Activated CD8-positive, alpha-beta memory T cell treated with anti-CD3 and anti-CD28 coated beads, Interleukin-2, amount 50 U/mL, for 1 hour (primary cell): ENCODE data around the gene AUH.

Source experiments
- DNase-seq: peaks from one replicate; pipeline ENCODE4 v3.0.0-alpha.2; 2020; ENCODE audit errors: extremely low read depth

AUH gene

GRCh38 chr9:91295357-91295756 is 66.4 kb downstream of the AUH start:
- no peak for DNase-seq

DNA sequence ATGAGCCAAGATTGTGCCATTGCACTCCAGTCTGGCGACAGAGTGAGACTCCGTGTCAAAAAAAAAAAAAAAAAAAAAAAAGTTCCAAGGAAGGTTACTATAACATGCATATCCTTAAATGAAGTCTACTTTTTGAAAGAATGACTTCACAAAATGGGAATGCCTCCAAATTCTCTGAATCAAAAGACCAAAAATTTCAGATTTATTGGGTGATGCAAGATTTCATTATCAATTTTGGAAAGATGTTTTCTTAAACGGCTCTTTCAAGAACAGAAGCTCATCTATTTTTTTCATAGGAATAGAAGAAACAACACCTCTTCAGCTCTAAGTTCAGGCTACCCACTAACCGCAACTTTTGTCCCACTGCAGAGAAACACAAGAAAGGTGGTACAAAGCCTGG is 69.9 kb downstream of the AUH start:
- no peak for DNase-seq

DNA sequence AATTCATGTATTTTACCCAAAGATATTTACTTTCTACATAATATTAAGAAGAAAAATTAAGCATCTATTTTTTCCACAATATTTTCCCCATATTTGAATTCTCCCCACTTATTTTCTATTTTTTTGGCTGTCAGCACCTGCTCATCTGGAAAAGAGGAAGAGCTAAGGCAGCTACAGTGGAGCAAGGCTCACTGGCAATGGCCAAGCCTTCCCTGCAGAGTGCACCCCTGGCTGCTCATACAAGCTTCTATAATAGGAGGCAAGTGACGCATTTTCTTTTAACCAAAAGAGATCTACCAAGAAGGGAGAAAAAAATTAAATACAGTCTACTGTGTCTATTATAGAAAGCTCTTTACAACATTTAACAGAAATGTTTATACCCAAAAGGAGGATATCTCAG is 72.5 kb downstream of the AUH start:
- DNase-seq = no peak

DNA sequence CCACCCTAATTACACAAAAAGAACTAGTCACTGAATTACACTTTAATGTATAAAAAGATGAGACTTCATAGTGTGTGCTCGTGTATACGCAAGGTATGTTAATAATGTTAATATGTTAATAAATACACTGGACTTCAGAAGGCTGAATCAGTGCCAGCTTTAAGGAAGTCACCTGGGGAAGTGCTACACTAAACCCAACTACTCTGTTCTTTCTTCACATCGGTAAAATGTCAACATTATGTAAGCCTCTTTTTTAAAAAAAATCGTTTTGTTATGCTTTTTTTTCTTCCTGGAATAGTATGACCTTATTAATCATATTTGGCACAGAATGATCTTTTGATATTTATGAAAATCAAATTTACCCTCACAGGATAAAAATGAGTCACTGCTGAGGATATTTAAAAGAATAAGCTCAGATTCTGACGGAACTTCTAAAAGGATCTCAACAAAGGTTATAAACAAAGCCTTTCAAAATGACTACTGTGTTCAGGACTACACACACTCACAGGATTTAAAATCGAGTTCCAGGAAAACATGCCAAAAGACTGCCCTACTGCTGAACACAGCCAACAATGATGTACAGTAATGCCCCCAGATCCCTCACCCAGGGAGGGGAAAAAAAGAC is 75.9 kb downstream of the AUH start:
- no peak for DNase-seq

GRCh38 chr9:91282292-91282691 is 79.4 kb downstream of the AUH start:
- no peak for DNase-seq

GRCh38 chr9:91279296-91280204 is 82.2 kb downstream of the AUH start:
- no peak for DNase-seq

DNA sequence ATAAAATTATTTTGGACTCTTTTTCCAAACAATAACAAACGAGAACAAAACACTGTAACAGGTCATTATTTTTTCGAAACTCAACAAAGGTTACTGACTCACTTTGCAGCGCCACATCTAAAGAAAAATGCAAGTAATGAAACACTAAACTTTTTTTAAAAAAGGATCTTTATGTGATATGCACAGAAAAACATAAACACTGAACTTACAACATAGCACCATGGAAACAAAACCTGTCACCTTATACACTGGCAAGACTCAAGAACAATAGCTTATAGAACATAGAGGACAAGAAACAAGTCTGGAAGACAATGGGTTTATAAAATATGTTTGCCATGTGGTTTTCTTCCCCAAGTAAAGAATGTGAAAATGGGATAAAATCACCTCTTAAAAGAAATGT is 85.2 kb downstream of the AUH start:
- DNase-seq = no peak

GRCh38 chr9:91275655-91276054 is 86.1 kb downstream of the AUH start:
- DNase-seq = no peak

DNA sequence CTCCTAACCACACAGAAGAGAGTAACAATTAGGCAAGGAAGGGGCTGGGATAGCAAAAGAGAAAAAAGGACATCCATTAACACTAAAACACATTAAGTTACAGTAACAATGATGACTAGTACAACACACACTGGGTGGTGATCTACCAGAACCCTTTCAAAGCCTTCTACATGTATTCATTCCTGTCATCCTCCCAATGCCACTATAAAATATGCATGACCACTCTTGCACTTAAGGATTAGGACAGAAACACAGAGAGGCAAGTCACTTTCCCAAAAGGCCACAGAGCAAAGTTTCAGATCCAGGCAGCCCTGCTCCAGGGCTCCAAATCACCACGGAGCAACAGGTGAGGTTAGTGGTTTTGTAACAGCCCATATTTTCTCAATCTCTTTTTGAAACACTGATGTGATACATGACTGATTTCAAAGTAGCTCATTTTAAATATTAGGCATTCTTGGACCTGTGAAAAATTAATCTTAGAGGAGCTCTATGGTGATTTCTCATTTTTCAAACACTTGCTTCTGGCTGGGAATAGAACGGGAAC is 86.7 kb downstream of the AUH start:
- no peak for DNase-seq

DNA sequence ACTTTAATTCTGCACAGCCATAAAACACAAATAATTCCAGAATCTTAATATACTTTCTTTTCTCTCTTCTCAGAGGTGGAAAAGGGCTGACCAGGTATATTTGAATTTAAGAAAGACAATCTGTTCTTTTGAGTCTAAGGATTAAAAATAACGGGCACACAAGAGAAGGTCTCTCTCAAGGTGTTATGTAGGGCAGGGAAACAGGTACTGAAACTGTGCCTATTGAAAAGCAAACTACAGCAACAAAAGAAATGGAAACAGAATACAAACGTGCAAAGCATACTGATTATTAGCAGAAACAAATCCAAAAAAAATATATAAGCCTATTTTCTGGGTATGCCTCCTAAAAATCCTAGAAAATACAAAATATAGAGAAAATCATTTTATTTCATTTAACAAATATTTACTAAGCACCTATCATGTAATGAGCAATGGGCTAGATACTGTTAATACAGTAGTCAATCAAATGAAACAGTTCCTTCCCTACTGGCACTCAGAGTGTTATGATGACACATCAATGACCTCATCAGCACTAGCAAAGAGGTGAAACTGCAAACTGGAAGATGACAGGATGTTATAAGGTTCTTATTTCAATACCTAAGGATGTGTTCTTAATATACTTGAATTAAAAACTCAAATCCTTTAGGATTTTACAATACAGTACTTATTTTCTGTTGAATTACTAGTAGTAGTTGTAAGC is 87.7 kb downstream of the AUH start:
- DNase-seq = no peak

DNA sequence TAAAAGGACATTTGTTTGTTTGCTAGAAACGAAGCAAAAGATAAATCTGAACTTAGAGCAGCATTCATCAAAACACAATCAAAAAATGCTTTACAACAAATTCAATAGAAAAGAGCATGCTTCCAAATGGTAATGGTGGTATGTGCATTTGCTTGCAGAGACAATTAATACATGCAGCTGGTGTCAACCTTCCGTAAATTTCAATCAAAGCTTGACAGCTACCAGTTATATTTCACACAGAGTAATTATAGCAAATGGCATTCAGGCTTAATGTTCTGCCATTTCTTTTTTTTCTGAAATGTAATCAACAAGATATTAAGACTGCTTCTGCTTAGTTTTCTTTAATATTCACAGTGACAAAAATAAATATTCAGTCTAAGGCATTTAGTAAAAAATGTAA is 90.6 kb downstream of the AUH start:
- DNase-seq = no peak

GRCh38 chr9:91269907-91270491 is 91.7 kb downstream of the AUH start:
- no peak for DNase-seq

DNA sequence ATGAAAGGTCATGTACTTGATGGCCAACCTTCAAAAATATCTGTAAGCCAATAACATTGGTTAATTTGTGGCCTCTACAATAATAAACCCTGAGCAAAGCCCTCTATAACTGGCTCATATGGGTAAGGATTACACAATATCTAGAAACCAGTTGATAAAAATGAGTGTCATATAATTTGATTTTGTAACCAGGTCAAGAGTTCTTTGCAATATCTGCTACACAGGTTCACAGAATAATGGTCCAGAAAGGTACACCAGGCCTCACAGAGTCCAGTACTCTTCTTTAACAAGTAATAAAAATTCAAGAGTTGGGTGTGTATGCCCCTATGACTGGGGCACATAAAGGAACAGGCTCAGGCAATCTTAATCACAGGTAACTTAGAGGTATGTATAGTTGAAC is 95.3 kb downstream of the AUH start:
- DNase-seq = no peak

- no peak for DNase-seq
Observed at GRCh38 chr9:91265514-91265913, 96.2 kb downstream of the AUH start.

GRCh38 chr9:91261417-91261816 is 100.3 kb downstream of the AUH start:
- no peak for DNase-seq

- DNase-seq = no peak
Observed at GRCh38 chr9:91259162-91259561, 102.6 kb downstream of the AUH start.

DNA sequence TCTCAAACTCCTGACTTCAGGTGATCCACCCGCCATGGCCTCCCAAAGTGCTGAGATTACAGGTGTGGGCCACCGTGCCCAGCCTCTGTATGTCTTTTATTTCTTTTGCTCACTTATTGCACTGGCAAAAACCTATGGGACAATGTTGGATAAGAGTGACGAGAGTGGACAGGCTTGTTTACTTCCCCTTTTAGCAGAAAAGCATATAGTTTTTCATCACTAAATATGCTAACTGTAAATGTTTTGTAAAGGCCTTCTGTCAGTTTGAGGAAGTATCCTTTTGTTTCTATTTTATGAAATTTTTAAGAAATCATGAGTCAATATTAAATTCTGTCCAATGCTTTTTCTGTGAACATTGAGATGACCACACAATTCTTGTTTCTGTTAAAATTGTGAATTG is 103.3 kb downstream of the AUH start:
- no peak for DNase-seq

DNA sequence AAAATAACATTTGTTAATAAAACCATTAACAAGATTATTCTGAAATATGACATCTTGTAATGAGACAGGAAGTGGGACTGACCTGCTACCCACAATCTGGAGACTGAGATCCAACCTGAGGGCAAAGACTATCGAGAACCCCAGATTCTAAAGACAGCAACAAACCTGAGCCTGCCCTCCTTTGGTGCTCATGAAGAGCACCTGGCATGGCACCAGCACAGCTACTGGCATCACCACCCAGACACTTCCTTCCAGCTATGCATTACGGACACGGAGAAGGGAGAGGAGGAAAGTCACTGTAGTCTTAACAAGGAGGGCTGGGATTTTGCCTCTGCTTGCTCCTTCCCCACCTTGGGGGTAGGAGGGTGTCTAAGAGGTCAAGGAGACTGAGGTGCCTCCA is 105.5 kb downstream of the AUH start:
- no peak for DNase-seq

DNA sequence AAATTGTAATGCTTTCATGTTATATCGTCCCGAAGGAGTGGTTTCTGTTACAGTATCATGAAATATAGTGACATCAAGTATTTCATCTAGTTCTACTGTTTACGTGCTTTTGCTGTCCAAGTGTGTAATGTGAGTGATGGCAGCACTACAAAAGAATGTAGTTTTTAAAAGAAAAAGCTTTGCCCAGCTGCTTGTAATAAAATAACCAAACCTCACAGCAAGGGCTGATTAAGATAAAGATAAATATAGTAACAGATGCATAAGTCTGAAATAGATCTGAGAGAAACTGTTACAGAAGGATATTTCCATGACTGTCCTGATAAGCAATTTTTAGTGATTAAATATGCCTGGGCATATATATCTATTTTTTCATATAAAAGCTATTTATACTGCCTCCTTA is 106.4 kb downstream of the AUH start:
- DNase-seq = no peak

- DNase-seq = no peak
Observed at GRCh38 chr9:91253488-91253887, 108.2 kb downstream of the AUH start.

DNA sequence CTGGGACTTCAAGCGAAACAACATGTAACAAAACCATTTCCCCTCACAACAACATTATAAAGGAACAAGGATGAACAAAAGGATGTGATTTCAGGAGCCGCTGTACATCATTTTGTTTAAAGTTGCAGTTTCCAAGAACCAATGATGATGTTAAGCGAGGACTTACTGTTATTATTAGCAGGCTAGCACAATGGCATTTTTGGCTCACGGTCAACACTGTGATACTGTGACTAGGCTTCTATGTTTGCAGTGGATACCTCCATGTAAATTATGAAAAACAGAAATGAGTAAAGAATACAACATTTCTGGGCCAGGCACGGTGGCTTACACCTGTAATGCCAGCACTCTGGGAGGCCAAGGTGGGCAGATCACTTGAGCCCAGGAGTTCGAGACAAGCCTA is 113.0 kb downstream of the AUH start:
- no peak for DNase-seq

DNA sequence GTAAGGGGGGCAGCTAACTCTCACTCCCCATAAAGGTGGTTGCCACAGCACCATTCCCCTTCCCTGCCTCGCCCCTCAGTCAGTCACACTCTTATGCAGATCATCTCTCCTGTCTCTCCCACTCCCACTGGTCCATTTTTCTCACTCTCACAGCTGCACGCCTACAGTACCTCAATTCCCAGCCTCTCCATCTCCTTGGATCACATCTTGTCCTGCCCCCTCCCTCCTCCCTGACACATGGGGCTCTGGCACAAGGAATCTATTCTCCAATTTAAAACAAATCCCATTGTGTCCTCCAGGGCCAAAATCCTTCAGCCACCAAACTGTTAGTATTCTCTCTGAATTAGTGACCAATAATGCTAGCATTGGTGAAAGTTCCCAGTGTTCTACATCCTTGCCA is 114.4 kb downstream of the AUH start:
- DNase-seq = no peak
